Body of pancreas (tissue), 4 donors: ENCODE results near the gene OLFML2A.

Source experiments
- CTCF ChIP-seq, 7 experiments: fragments of 450-650 bp in 4 of 7; fragments of 200-600 bp in 3 of 7; sonication (generic) in 3 of 7; IDR thresholded peaks; one replicate each; pipeline ENCODE4 v1.5.1; 2016 to 2019; ENCODE audit warnings: antibody characterized with exemption in 7 of 7
- POLR2A ChIP-seq, 3 donors: fragments of 450-650 bp; IDR thresholded peaks; one replicate each; pipeline ENCODE4 v1.6.1; 2016; ENCODE audit warnings: antibody characterized with exemption in 3 of 3, mild to moderate bottlenecking in 2 of 3

GRCh38 chr9:124735121-124735520 is 41.8 kb upstream of the OLFML2A start:
- TF ChIP-seq POLR2A (IDR thresholded peaks at IDR 0.05) (no peak), CTCF (IDR thresholded peaks at IDR 0.05) (no peak)
